Epithelial cell of proximal tubule (primary cell): ENCODE results near the gene PBX2. TPM values are rescaled to one million over a fixed set of nuclear protein-coding genes. Genes with fewer than 3 reads are reported as not detected.

Source experiments
- DNase-seq: peaks from one replicate; pipeline ENCODE4 v3.0.0-alpha.2; 2011; ENCODE audit warnings: low read depth
- H3K4me3 ChIP-seq: 2 replicates; pipeline ENCODE4 v1.5.1; 2011; ENCODE audit warnings: low read depth, mild to moderate bottlenecking, low read length
- total RNA-seq: library from RNA; depleted of rRNA; stranded (reverse); fragments of >200 nt; gene quantifications from 2 replicates; pipeline ENCODE4 v1.2.3, GENCODE V29; 2015
- TF ChIP-seq, protein P1 (sequence below): conservative IDR thresholded peaks from 2 replicates; pipeline ENCODE4 v1.5.1; 2012; ENCODE audit warnings: low read depth, mild to moderate bottlenecking, low read length

Gene PBX2
- total RNA-seq, 1 donor from 2014 or later, result 44.5 TPM

DNA sequence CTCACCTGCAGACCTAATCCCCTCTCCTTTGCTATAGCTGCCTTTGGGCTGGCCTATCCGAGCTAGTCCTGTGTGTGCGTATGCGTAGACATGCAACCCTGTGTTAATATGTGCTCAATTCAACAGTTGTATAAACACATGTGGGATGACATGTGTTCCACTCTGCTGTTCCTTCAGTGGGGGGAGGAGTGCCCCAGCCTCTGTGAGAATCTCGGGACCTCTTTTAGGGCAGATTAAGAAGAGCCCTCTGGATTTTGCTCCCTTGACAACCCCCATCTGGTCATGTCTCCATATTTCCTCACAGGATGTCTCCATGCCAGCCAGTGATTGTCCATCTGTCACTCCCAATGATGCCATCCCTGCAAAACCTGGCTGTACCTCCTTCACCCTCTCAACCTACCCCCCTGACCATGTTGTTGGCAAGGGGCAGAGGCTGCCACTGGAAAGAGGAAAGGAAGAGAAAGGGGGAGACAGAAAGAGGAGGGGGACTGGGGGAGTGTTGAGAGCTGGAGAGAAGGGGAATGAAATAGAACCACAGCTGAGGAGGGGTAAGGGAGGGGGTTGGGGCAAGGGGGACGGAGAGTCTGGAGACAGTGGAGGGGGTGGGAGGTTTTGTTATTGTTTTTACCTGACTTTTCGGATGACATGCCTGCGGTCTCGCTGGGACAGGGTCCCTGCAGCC lies 38.7 kb downstream of the PBX2 start:
- DNase-seq, result no peak
- H3K4me3 ChIP-seq, result no peak overlapping the region

GRCh38 chr6:32149932-32150870 lies 39.8 kb downstream of the PBX2 start:
- DNase-seq, result no peak
- TF ChIP-seq, protein P1, sequence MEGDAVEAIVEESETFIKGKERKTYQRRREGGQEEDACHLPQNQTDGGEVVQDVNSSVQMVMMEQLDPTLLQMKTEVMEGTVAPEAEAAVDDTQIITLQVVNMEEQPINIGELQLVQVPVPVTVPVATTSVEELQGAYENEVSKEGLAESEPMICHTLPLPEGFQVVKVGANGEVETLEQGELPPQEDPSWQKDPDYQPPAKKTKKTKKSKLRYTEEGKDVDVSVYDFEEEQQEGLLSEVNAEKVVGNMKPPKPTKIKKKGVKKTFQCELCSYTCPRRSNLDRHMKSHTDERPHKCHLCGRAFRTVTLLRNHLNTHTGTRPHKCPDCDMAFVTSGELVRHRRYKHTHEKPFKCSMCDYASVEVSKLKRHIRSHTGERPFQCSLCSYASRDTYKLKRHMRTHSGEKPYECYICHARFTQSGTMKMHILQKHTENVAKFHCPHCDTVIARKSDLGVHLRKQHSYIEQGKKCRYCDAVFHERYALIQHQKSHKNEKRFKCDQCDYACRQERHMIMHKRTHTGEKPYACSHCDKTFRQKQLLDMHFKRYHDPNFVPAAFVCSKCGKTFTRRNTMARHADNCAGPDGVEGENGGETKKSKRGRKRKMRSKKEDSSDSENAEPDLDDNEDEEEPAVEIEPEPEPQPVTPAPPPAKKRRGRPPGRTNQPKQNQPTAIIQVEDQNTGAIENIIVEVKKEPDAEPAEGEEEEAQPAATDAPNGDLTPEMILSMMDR, result no peak
- no peak overlapping the region for H3K4me3 ChIP-seq

More for the DNA sequence above, 38.7 kb downstream of the PBX2 start:
- TF ChIP-seq, protein P1, result no peak

- peak overlapping the region; percentile 47 for H3K4me3 ChIP-seq
- TF ChIP-seq, protein P1, result no peak
- no peak for DNase-seq
These were observed 40.8 kb downstream of the PBX2 start for GRCh38 chr6:32149092-32149755.

GRCh38 chr6:32148289-32149091 lies 41.5 kb downstream of the PBX2 start:
- DNase-seq, result no peak
- TF ChIP-seq, protein P1, result peak; percentile 35
- H3K4me3 ChIP-seq, result peak overlapping the region; percentile 47

DNA sequence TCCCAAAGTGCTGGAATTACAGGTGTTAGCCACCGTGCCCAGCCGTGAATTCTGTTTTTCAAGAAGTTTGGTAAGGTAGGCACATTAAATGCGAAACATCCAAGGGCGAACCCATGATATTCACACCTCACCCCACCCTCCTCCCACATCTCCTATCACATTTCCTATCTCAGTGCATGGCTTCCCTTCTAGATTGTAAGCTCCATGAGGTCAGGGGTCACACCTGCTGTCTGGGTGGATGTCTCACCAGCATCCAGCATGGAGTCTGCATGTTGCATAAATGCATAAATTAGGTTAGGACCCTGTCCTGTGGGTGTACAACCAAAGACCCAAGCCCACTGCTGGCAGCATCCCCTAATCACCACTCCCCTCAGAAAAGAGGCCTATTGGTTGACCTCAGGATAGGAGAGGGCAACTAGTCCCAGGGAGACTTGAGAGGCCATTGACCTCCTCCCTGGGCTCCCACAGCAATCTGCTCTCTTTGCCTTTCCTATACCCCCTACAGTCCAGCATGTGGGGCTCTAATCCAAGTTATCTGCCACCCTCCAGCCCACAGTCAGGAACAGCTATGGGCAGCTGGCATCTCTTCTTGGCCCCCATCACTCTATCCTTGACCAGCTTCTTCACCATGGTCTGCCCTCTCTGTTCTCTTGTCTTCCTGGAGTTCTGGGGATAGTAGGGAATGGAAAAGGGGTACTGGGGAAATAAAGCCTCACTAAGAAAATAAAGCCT lies 42.4 kb downstream of the PBX2 start:
- DNase-seq, result no peak

More for the DNA sequence above, 42.4 kb downstream of the PBX2 start:
- peak overlapping the region; percentile 47 for H3K4me3 ChIP-seq
- TF ChIP-seq, protein P1, result no peak
